GM19463 (cell line): ENCODE measurements around the gene KDM2B.
A peak's percentile ranks its signal among the peaks of the same experiment; 100 is the strongest.

ENCODE experiments used
- ATAC-seq: cut with Tn5 transposase; IDR thresholded peaks from one replicate; pipeline ENCODE4 v1.9.1; 2021; ENCODE audit warnings: mild to moderate bottlenecking, moderate library complexity; ENCODE audit not compliant: unreplicated experiment

The KDM2B gene

DNA sequence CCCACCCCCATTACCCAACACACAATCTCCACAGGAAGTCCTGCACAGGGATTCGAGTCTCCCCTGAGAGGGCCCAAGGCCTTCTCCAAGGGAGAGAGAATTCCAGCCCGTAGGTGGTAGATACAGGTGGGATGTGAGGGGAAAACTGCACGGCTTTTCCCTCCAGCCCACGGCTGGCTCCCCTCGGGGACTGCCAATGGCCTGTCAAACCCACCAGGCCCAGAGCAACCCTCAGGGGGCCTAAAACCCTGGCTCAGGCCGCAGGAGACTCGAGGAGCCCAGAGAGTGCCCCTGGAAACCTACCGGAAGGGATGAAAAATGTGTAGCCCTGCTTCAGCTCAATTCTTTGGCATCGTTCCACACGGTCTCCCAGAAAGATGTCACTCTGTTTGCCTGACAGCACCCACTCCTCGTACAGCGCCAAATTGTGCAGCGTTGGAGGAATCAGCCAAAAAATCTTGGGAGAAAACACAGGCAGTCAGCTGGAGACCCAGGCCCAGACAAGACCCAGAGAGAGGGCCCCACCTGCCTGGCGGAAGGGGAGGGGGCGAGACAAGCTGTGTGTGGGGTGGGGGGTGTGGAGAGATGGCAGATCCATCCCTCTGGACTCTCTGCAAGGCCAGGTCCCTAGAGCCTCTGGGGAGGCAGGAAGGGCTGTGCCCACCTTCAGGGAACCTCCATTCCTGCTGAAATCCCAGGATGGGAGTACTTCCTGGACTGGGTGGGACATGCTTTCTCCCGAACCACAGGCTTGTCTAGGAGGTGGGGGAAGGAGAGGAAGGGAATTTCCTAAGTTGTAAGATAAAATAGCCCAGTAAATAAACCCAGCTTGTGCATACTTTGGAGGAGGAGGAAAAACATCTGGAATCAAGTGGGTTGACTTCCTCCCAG is 48.1 kb downstream of the KDM2B start:
- no peak for ATAC-seq

- ATAC-seq: no peak
Measured at GRCh38 chr12:121531356-121531750, 49.5 kb downstream of the KDM2B start.

- peak; percentile 41 for ATAC-seq
Measured at GRCh38 chr12:121530600-121531355, 50.0 kb downstream of the KDM2B start.

DNA sequence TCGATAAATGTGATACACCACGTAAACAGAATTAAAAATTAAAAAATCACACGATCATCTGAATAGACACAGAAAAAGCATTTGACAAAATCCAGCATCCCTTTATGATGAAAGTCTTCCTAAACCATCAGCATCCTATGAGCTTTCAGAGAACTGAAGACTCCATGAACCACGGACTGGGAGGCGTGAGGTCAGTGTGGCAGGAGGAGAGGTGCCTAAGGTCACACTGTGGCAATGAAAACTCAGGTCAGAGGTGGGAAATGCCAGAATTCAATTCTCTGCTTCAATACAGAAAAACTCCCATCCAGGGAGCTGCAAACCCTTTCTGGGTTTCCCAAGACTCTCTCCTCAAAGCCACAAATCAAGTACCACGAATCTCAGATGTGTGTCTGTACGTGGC is 51.6 kb downstream of the KDM2B start:
- ATAC-seq: no peak

GRCh38 chr12:121525411-121525810 is 55.4 kb downstream of the KDM2B start:
- ATAC-seq: no peak

GRCh38 chr12:121524196-121524916 is 56.5 kb downstream of the KDM2B start:
- ATAC-seq: peak; percentile 12

DNA sequence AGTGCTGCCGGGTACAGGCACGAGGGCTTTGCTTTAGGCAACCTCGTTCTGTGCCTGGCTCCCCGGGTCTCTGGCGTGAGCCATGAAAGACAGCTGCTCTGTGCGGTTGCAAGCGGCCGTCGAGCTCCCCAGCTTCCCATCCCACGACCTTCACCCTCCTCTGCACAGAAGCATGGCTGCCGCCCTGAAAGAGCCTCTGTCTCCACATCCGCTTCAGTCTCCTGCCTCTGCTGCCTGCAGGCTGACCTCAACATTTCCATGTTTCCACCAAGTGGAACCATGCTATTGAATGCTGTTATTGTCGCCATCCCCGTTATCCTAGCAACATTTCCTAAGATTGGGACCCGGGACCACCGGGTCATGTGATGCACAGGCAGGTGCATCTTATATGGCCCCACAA is 57.1 kb downstream of the KDM2B start:
- peak; percentile 56 for ATAC-seq

DNA sequence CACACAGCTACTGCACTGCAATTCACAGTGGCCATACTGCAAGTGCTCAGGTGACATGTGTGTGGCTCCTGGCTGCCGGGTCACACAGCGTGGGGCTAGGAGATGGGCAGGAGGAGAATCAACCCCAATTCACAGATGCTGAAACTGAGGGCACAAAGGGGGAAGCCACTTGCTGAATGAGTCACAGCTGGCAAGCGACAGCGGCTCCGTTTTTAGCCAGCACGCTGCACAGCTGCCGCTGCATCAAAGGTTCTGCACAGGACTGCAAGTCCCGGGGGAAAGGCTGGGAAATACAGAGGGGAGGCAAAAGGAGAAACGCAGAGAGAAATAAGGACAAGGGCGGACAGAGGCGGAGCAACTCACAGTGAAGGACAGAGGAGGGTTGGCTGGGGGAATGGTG is 57.9 kb downstream of the KDM2B start:
- ATAC-seq: no peak

GRCh38 chr12:121520586-121521086 is 60.2 kb downstream of the KDM2B start:
- no peak for ATAC-seq

DNA sequence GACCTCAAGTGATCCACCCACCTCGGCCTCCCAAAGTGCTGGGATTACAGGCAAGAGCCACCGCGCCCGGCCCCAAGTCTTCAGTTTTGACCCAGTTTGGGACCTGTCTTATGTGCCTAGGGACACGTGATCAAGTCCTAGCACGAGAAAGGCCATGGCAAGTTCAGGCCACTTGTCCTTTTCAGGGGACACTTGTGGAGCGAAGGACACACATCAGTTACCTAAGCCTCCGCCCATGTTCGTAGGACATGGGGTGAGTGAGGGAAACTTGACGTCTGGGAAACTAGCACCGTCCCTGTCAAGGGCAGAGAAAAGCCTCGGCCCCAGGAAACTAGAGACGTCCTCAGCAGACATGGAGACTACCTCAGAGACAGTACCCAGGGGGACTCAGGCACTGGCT is 60.7 kb downstream of the KDM2B start:
- no peak for ATAC-seq

DNA sequence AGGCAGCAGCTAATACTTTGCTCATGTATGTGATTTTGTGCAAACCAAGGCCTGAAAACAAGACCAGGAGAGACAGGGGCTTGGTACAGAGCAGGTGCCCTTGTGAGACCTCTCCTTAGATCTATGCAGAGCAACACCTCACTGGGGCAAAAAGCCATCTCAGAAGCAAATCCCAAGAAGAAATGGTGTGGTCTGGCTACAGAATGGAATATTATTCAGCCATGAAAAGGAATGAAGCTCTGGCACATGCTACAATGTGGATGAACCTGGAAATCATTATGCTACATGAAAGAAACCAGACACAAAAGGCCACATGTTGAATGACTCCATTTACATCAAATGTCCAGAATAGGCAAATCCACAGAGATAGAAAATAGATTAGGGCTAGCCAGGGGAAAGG is 61.6 kb downstream of the KDM2B start:
- ATAC-seq: no peak

DNA sequence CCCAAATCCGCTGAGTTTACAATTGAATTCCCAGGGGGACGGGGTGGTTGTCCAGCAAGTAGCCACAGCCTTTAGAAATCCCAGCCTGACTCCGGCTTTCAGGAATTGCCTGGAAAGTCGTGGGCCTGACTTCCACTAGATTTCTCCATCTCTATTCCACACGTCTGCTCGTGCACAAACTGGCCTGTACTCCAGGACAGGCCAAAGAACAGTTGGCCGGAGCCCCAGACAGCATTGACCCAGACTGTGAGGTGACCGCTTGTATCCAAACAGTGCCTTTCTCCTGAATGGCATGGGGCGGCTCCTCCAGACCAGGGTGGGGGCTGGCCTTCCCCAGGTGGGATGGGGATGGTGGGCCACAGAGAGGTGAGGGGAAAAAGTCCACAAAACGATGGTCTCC is 62.2 kb downstream of the KDM2B start:
- ATAC-seq: no peak

DNA sequence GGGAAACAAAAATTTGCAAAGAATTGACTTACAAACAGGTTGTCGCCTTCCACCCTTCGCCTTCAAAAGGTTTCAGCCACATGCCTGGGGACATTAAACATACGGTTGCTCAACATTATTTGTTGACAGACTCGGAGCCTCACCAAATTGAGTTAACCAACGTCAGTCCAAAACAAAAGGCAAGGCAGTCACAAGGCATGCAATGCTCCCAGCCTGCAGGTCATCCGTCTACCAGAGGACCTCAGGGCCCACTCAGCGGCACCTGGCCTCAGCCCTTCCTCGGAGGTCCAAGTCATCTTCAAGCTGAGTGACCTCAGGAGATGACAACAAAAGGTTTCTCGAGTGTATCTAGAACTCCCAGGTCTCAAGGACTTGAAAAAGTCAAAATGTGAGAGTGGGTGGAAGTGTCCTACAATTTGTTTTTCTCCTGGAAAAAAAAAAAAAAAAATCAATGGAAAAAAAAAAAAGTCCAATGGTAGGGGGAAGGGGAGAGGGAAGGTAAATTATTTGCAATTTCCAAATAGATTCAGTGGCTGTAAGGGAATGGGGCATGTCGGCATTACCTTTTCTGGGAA is 64.3 kb downstream of the KDM2B start:
- ATAC-seq: no peak

DNA sequence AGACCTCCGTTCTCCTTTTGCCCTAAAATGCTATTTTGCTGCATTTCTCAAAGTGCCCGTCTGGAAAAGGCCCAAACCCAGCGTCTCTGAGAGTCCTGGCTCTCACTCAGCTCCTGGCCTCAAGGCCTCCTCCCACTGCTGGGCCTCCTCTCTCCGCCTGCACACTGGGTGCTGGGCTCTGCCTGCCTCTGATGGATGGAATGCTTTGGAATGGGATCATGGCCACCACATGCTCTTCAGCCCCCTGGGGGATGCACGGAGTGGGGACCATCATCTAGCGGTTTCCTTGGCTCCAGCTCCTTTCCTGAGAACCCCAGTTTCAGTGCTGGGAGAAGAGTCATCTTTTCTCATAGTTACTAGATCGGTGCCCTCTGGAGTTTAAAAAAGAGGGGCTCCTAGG is 65.2 kb downstream of the KDM2B start:
- no peak for ATAC-seq

DNA sequence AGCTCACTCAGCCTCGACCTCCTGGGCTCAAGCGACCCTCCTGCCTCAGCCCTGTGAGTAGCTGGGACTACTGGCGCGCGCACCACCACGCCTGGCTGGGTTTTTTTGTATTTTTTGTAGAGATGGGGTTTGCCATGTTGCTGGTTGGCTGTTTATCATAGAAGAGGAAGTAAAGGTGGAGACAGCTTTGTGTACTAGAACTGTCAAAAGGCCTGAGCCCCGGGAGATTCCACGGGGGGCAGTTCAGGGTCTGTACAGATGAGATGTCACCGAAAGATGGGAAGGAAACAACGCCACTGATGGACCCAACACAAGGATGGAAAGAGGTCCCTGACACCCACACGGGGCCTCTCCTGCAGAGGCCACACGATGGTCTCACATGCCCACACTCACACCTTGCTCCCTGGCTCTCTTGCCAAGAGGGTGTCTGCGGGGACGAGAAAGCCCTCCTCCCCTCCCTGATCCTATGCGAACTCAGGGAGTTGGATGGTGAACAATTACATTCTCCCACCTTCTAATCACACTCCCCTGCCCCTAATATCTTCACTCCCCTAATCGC is 66.6 kb downstream of the KDM2B start:
- ATAC-seq: peak; percentile 48

DNA sequence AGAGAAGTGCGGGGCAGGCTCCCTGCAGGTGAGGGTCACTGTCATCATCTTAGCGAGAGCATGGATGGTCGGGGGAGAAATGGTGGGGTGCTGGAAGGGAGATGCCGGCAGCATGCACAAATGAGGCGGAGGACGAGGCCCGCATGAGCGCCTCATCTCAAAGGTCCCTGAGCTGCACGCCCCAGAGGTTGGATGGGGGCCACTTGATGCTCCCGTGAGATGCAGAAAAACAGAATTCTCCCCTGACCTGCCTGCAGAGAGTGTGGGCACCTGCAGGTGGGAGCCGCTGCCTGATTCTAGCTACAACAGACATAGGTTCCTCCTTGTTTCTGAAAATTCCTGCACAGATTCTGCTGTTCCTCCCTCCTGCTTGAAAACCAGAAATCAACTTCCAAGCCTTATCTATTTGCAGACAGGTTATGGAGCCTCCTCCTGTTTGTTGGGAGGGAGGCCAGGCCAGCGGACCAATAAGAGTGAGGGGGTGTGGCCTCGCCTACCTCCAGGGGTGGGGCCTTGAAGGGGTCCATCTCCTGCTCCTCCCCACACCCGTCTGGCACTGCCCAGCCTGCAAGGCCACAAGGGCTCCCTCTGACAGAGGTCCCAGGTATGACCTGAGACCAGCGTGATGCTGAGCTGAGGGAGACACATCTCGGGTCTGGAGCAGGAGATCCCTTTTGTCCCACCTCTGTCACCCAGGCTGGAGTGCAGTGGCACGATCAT is 67.2 kb downstream of the KDM2B start:
- ATAC-seq: peak; percentile 91

- no peak for ATAC-seq
Measured at GRCh38 chr12:121512561-121512960, 68.3 kb downstream of the KDM2B start.

- no peak for ATAC-seq
Measured at GRCh38 chr12:121511916-121512315, 68.9 kb downstream of the KDM2B start.

GRCh38 chr12:121509339-121509738 is 71.5 kb downstream of the KDM2B start:
- no peak for ATAC-seq

DNA sequence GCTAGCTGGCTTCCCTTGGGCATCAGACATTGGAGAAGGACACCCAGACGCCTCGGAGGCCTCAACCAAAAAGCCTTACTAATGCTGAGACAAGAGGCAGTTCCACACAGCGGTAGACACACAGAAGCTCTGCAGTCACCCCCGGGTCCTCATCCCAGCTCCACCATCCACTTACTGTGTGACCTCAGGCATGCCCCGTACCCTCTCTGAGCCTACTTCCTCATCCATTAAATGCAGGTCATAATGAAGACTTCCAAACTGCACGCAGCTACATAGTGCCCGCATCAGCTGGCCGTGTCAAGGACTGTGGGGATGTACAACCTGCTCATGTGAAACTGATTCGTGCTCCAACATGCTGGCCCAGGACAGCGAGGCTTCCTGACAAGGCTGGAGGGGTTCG is 72.3 kb downstream of the KDM2B start:
- no peak for ATAC-seq
